NCI-H2171 treated with DMSO at 0.1 percent for 48 hours (cell line): ENCODE measurements around the gene FBXO21.

Source experiments
- DNase-seq: peaks from one replicate; lab custom pipeline; 2025; lab: John Stamatoyannopoulos, UW

The FBXO21 gene

DNA sequence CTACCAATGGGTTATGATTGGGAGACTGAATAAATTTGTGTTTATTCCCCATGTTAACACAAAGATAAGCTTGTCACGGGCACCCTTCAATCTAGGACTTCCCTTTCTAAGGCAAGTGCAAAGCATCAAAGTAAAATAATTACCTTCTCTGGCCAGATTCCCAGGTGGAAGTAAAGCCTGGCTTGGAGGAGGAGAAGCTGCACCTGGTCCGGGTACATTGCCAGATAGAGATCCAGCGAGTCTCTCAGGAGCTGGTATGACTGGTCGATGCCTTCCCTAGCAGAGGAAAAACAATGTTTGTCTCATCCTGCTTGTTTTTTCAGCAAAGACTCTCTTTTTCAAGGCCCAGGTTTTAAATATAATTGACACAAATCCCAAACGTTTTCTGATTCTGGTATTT lies 24.9 kb downstream of the FBXO21 start:
- no peak for DNase-seq

DNA sequence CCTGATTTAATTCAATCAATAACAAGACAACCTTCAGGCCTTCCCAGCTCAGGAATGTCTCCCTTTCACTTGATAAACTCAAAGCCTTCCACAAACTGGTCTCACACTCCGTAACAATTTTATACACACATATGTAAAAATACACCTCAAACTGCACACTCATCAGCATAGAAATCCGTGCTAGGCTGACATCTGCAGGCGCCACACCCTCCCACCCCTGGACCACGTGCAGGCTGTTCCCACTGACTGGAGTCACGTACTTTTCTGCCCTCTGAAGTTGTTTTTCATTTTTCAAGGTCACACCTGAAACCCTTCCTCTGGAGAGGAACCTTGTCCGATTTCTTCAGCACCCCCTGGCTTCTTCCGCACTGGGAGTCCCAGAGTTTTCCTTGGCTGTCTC lies 27.6 kb downstream of the FBXO21 start:
- DNase-seq: no peak

DNA sequence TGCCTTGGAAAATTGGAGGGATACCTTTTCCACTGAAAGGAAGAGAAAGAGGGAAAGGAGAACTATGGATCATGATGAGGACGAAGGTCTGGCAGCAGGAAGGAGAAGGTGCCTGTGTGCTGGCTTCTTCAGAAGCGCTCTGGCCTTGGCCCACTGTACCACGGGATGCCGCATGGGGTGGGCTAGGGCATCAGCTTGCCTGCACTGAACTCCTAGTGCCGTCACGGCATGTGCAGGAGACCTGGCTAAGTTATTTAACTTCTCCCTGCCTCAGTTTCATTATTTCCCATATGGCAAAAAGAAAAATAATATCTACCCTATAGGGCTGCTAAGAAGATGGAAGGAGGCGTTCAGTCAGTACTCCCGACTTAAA lies 28.1 kb downstream of the FBXO21 start:
- no peak for DNase-seq

DNA sequence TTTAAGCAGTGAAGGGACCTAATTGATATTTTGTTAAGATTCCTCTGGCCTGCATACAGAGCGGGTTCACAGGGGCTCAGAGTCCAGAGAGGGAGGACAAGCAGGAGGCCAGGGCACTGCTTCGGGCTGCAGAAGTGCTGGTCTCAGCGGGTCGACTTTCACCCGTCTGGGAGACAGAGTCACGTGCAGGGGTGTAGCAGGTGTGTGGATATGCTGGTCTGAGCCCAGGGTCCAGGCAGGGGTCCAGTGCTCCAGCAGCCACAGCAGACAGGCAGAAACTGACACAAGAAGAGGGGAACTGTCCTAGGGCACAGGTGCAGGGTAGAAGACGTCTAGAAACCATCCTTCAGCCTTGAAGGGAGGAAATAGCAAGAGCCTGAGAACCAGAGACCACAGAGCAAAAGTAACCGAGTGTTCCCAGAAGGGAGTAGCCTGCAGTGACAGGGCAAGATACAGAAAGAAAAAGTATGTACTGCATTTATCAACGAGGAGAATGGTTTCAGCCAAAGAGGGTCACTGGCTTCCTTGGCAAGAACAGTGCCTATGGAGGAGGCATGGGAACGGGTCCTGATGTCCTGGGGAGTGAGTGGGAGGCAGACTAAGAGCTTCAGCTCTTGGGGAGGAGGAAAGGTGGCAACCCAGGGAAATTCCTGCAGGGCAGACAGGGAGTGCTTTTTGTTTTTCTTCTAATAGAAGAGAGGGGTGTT lies 28.7 kb downstream of the FBXO21 start:
- DNase-seq: no peak

DNA sequence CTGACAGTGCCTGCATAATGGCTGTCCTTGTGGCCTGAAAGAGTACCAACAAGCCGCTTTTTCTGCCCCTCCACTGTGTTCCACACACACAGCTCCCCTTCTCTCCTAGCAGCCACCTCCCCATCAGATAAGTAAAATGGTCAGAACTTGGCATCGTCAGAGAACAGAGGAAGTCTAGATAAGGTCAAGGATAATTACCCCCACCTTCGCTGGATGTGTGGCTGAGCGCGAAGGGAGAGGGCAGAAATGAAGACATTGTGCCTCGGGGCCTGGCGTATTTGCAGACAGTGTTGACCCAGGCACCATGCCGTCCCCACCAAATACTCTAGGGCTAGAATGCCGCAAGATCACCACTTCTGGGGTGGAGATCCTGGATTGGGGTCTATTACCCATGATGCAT lies 30.6 kb downstream of the FBXO21 start:
- no peak for DNase-seq

DNA sequence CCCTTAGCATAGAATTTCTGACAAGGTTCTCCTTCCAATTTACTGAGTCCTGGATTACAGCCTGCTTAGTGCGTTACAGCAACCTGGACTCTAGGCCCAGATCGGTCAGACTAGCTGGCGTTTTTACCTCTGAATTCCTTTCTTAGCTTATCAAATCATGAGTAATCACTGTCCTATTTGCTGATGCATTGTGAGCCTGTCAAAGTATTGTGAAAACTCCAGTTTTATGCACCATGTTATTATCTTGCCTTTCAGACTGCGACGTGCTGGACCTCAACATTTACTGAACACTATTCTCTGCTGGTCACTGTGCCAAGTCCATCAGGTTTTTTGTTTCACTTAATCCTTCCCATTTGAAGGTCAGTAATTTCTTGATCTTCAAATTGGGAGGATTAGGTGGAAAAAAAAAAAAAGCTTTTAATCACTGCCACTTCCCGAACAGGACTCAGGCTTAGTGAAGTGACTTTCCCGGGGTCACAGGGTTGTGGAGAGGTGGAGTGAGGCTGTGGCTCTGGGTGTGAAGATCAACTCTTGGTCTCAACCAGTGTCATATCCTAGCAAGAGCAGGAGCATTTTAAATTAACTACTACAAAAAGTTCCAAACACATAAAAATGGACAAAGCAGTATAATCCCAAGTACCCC lies 31.2 kb downstream of the FBXO21 start:
- no peak for DNase-seq

DNA sequence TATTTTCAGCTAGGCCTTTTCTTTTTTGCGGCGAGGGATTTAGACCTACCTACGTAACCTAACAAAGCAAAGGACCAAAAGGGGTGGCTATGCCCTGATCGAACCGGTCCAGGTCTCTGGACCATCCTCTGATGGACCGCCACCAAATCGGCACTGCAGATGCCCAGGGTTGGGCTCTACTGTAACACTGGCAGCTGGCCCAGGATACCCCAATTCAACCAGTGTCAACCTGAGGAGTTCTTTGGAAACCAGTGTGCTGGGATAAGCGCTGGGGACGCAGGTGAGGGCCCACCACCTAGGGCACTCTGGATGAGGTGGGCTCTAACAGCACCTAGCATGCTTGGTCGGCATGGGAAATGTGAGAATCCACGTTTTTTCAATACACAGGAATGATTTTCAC lies 32.2 kb downstream of the FBXO21 start:
- no peak for DNase-seq

DNA sequence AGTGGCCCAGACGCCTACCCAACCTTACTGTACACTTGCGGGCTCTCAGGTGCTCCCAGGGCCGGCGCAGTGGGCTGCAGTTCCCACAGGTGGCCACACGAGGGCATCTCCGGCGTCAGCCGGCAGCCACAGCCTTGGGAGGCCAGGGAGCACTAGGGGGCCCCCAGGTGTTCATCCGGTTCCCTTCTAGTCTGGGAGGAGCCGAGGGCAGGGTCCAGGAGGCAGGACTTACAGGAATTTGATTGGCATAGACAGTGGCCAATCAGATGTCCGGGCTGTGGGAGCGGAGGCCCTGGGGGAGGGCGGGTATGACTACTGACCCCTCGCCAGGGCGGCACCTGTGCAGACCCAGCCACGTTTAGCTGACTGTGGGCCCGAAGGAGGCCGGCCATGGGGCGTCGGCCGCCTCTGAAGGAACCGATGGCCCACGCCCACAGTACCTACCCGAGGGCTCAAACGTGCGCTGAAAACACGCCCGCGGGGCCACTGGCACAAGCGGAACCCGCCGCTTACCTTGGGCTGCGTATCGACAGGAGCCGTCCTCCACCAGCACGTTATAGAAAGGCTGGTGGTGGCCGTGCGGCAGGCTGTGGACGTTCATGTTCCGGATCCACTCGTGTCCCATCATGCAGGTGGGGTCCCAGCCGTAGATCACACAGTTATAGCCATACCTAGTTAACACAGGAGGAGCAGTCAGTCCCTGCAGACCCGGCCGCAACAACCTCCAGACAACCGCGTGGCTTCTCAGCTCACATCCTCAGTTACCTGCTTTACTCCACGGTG lies 34.8 kb downstream of the FBXO21 start:
- DNase-seq: peak; percentile 88

DNA sequence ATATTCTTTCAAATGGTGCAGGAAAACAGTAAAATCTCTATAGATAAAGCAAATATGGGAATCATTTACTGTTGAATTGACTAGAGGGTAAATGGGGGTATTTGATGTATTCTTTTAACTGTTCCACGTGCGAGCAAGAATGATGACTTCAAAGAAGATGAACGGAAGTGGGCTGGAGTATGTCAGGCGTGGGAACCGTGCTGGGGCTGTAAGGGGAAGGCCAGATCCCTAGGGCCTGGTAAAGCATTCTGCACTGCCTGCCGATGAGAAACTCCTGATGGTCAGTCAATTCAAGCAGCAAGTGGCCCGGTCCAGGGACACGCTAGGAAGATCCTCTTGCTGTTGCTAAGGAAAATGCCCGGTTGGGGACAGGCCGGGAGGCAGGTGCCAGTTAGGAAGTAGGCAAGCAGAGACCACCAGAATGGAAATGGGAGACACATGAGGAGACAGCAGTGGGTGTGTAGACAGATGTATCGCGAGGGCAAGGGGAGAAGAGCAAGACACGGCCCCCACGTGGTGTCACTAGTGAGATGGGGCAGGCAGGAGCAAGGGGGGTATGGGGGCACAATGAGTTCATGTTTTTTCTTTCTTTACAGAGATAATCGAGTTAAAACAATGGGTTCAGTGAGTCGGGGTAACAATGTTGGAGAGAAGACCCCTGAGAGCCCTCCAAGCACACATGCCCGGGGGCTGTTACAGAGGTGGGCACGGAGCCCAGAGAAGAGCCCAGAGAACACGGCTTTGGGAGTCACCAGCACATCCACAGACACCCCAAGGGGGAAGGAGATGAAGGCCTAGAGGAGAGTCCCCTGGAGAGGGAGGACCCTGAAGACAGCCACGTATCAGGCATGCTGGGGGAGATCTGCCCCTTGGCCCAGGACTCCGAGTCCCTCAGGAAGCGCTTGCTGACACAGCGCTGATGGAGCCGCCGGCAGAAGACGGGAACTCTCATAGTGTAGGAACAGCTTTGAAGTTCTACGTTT lies 37.2 kb downstream of the FBXO21 start:
- DNase-seq: no peak

DNA sequence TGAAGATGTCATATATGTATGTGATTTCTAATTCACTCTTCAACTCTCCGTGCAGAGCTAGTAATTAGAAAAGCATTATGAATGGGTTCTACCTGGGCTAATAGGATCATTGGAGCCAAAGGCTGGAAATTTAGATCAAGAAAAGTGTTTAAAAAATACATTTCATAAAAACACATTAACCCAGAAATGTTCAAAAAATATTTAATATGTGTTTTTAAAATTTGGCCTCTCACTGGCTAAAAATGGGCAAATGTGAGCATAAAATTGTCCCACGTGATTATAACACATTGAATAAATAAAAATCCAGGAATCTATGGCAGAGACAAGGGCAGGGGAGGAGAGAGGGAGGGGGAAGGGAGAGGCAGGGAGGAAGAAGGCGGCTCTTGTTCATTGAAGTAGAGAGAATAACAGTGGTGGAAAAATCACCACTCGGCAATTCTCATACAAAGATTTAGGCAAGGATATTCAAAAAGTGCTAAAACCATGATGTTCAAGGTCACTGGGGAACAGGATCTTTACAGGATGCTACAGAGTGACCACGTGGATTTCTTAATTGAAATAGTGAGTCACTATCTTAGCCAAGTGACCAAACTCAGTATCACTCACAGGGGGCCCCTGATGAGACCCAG lies 38.8 kb downstream of the FBXO21 start:
- DNase-seq: no peak

DNA sequence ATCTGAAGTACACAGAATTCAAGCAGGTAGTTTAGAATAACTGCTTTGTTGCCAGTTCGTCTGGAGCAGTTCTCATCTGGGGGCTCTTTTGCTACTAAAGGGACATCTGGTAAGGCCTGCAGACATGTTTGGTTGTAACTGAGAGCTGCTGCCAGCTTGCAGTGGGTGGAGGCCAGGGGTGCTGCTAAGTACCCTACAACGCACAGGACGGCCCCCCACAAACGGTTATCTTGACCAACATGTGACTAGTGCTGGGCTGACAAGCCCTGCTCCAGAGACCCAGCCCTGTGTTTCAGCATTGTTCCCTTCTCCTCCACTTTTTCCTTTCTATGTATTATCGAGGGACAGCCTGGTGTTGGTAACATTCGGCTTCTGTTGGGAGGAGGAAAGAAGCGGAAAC lies 40.8 kb downstream of the FBXO21 start:
- DNase-seq: no peak

DNA sequence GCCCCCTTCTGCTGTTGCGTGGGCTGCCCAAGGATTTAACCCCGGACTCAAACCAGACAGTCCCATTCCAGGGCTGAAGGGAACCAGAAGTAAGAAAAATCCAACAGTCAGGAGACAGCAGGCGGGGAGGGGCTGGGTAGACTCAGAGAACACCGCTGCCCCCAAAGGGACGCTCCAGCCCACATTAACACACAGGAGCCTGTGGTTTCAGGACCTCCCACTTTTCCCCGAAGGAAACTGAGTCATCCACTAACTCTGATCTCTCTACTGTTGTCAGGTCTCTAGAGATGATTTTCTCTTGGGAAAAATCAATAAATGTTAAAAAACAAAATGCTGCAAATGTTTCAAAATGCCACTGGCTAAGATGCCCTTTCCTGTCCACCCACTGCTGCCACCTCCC lies 41.6 kb downstream of the FBXO21 start:
- no peak for DNase-seq

DNA sequence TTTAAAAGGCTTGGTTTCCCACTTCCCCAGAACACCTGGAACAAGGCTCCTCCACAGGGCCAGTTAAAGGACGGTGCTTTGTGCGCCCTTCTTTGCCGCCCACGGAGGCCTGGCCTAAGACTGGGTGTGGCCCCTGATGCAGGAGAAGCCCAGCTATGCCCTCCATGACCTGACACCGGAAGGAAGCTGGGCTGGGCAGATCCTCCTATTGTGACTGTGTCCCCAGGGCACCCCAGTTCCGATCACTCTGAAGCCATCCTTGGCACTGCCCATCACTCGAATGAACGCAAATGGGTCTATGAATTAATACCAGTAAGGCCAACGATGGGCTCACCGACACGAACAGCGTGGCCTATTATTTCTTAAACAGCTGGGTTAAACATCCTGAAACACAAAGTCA lies 42.6 kb downstream of the FBXO21 start:
- DNase-seq: no peak

DNA sequence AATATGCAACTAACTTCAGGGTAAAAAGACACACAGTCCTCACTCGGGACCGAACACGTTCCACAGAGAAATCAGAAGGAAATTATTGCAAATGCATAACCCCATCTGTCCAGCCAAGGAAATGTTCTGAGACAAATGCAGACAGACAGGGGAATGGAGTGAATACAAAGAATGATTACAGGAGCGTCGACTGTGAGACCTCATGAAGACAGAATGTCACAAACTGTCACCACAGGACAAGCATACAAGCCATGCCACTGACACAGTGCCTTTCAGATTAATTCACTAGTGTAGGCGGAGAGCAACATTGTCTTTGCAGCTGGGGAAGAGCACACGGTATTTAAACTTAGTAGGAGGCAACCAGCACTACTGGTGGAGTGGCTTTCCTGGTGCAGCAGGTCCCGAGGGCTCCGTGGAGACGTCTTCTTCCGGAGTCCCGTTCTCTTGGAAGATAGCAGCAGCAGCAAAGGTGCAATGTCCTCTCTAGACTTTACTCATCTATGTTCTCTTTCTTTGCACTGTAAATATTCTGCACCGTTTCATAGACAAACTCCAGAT lies 44.6 kb downstream of the FBXO21 start:
- no peak for DNase-seq

DNA sequence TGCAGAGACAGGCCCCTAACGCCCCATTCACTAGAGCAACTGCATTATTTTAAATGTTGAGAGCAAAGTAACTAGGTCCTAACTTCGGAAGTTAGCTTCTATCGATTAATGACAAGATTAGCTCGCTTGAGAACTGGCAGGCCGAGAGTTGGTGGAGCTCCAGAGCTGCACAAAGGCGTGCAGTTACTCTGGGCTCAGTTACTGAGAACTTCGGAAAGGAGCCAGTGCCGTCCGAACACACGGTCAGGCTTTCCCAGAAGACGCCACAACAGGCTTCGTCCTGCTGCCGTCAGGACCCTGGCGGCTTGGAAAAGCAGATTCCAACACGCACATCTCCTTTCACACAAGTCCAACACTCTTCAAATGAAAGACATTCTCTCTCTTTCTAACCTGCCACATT lies 45.7 kb downstream of the FBXO21 start:
- DNase-seq: no peak

DNA sequence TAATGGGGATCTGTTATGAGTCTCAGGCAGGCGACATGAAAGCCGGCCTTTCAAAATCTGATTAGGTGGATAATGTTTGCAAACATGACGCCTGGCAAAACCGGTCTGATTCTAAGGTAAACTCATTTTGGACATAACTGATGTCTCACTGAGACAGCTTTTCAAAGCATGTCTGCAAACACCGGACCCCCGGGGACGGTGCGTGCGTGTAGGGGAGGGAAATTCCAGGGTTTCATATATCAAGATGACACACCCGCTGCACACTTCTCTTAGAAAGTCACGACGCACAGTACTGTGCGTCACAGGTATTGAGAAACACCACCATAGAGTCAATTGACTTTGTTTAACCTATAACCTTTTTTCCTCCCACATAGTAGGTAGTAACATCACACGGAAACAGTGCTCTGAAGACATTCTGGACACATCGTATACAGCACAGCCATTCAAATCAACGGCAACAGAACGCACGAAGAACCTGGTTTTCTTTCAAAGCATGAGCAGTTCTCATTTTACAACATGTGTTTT lies 47.2 kb downstream of the FBXO21 start:
- no peak for DNase-seq

DNA sequence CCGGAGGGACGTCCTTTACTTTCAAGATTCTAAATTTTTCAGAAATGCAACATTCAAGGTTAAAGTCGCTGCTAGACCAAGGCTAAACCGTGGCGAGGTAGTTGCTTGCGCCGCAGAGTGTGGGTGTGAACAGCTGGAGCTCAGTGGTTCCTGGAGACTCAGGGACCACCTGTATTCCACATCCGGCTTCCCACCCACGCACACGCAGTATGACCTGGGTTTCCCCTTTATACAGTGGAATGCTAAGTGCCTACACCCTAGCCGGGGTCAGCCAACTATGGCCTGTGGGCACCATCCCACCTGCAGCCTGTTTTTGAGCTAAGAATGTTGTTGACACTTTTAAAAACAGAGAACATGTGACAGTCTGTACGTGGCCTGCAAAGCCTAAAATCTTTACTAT lies 48.2 kb downstream of the FBXO21 start:
- no peak for DNase-seq

DNA sequence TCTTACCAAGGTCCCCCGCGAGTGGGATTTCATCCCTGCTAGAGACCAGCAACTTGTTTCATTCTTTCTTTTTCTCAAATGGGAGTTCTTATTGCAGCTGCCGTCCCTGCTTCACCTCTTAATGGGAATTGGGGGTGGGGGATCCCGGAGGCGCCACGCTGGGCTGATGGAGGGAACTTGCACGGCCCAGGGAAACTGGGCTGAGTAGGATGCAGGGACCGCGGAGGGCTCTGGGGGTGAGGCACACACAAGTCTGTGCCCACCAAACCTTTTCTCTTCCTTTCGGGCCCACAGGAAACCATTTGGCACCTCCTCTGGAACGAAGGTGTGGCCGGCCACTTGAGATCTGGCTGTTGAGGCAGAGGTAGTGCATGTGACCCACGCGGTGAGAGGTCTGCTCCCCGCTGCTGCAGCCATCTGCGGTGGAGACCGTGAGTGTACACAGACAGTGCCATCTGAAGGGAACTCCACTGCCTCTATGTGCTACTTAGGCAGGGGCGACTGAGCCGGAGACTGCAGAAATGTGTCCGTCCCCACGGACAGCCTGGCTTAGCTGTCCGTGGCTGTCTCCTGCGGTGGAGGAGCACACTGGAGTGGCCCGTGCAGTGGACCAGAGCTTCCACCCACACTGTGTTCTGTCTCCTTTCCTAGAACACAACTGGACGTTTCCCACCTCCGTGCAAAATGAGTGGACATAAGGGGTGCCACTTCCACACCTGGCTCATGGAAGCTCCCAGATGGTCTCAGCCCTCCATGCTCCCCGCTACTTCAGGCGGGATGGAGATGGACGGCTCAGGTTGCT lies 49.0 kb downstream of the FBXO21 start:
- peak; percentile 54 for DNase-seq

DNA sequence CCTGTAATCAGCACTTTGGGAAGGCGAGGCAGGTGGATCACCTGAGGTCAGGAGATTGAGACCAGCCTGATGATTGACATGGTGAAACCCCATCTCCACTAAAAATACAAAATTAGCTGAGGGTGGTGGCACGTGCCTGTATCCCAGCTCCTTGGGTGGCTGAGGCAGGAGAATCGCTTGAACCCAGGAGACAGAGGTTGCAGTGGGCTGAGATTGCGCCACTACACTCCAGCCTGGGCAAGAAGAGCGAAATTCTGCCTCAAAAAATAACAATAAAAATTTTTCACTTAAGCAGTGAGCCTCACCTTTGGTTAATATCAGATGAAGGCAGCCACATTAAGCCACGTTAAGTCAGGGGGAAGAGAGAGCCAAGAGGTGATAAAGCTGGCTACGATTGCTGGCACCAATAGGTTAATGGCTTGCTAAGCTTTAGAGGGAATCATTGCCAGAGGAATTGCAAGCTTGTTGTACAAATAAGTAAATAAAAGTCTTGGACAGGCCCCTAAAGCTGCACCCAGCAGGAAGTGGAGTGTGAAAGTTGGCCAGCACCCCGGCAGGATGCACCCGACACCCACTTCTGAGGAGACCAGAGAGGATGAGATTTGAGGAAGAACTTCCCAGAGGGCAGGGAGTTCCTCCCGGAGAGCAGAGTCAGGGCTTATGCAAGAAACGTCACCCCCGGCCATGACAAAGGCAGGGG lies 49.7 kb downstream of the FBXO21 start:
- no peak for DNase-seq
